SK-N-SH (cell line): ENCODE results near the gene LCE1D. TPM values are rescaled to one million over a fixed set of nuclear protein-coding genes. Genes with fewer than 3 reads are reported as not detected.

Experiments
- CTCF ChIA-PET: fragments of 300-600, 350-600 bp; formaldehyde crosslinking; extraction: SDS; loops from one replicate; lab custom pipeline; 2021; lab: Yijun Ruan, JAX
- POLR2A ChIA-PET: fragments of 350-600 bp; sonication (Branson Sonifier 250); formaldehyde crosslinking; extraction: SDS; loops from one replicate; lab custom pipeline; 2020; ENCODE audit warnings: antibody characterized with exemption, inconsistent platforms; lab: Yijun Ruan, JAX
- DNase-seq: peaks from one replicate; pipeline ENCODE4 v3.0.0; 2012
- H2AFZ ChIP-seq: fragments of 200-600 bp; sonication (generic); 2 replicates; pipeline ENCODE4 v1.8.1; 2016; ENCODE audit warnings: antibody characterized with exemption, mild to moderate bottlenecking, low read depth
- H3F3A ChIP-seq: fragments of 200-600 bp; sonication (generic); replicated peaks from 2 replicates; pipeline ENCODE3; 2016; ENCODE audit warnings: antibody characterized with exemption, mild to moderate bottlenecking; ENCODE audit not compliant: insufficient read depth
- H3K27ac ChIP-seq, 2 experiments: fragments of 200-500 bp in 1 of 2; fragments of 200-600 bp in 1 of 2; sonication (Bioruptor generic) in 1 of 2; sonication (generic), shearing (Covaris generic) in 1 of 2; 2 replicates each; pipeline versions ENCODE4 v1.5.1 to v1.6.1; 2014 to 2016; ENCODE audit warnings: low read depth in 2 of 2, inconsistent platforms in 1 of 2, low read length in 1 of 2, mild to moderate bottlenecking in 1 of 2, mixed read lengths in 1 of 2
- H3K27me3 ChIP-seq: fragments of 200-600 bp; sonication (generic), shearing (Covaris generic); 2 replicates; pipeline ENCODE4 v1.6.1; 2016; ENCODE audit warnings: mixed run types; ENCODE audit not compliant: insufficient read depth
- H3K36me3 ChIP-seq, 2 experiments: fragments of 200-500 bp in 1 of 2; fragments of 200-600 bp in 1 of 2; sonication (Bioruptor generic) in 1 of 2; sonication (generic) in 1 of 2; replicated peaks in 1 of 2; 2 replicates each; pipeline versions ENCODE3 to v1.5.1; 2014 to 2016; ENCODE audit warnings: low read length in 1 of 2, mild to moderate bottlenecking in 1 of 2; ENCODE audit not compliant: insufficient read depth in 2 of 2, control insufficient read depth in 1 of 2
- H3K4me1 ChIP-seq, 2 experiments: fragments of 200-500 bp in 1 of 2; fragments of 200-600 bp in 1 of 2; sonication (Bioruptor generic) in 1 of 2; sonication (generic), shearing (Covaris generic) in 1 of 2; 2 replicates each; pipeline versions ENCODE4 v1.5.1 to v1.6.1; 2014 to 2016; ENCODE audit warnings: low read depth in 1 of 2, low read length in 1 of 2, mixed run types in 1 of 2; ENCODE audit not compliant: insufficient read depth in 2 of 2, control insufficient read depth in 1 of 2
- H3K4me2 ChIP-seq: fragments of 200-600 bp; sonication (generic), shearing (Covaris generic); 2 replicates; pipeline ENCODE4 v1.6.1; 2017; ENCODE audit warnings: mixed run types
- H3K4me3 ChIP-seq, 2 experiments: fragments of 200-500 bp in 1 of 2; fragments of 200-600 bp in 1 of 2; sonication (Bioruptor generic) in 1 of 2; sonication (generic), shearing (Covaris generic) in 1 of 2; 2 replicates each; pipeline versions ENCODE4 v1.5.1 to v1.8.1; 2014 to 2016; ENCODE audit warnings: low read depth in 2 of 2, inconsistent platforms in 1 of 2, low read length in 1 of 2, mild to moderate bottlenecking in 1 of 2, mixed read lengths in 1 of 2, moderate library complexity in 1 of 2
- H3K79me2 ChIP-seq: fragments of 200-600 bp; sonication (generic); 2 replicates; pipeline ENCODE4 v1.8.1; 2017; ENCODE audit warnings: mild to moderate bottlenecking; ENCODE audit not compliant: insufficient read depth
- H3K9ac ChIP-seq: fragments of 200-600 bp; sonication (generic); 2 replicates; pipeline ENCODE4 v1.6.1; 2017; ENCODE audit warnings: mixed run types
- H3K9me2 ChIP-seq: fragments of 200-600 bp; sonication (generic); 2 replicates; pipeline ENCODE4 v1.6.1; 2017; ENCODE audit warnings: mixed run types
- H3K9me3 ChIP-seq: fragments of 200-600 bp; sonication (generic); 2 replicates; pipeline ENCODE4 v1.6.1; 2017; ENCODE audit warnings: mixed run types, mild to moderate bottlenecking, moderate library complexity
- H4K20me1 ChIP-seq: fragments of 200-600 bp; sonication (generic); 2 replicates; pipeline ENCODE4 v1.6.1; 2017; ENCODE audit warnings: mild to moderate bottlenecking, mixed run types; ENCODE audit not compliant: insufficient read depth
- ELF1 ChIP-seq: IDR thresholded peaks from 2 replicates; pipeline ENCODE4 v1.4.0; 2012
- EP300 ChIP-seq, 2 experiments: IDR thresholded peaks; 2 replicates each; pipeline versions ENCODE4 v1.4.0 to v1.6.1; 2012; ENCODE audit warnings: borderline replicate concordance in 1 of 2, low read depth in 1 of 2, low read length in 1 of 2
- EZH2phosphoT487 ChIP-seq: fragments of 200-600 bp; sonication (generic); IDR thresholded peaks from 2 replicates; pipeline ENCODE4 v1.6.1; 2017; ENCODE audit warnings: low read depth, mixed run types, mild to moderate bottlenecking, antibody characterized with exemption, moderate library complexity, borderline replicate concordance
- FOXM1 ChIP-seq: IDR thresholded peaks from 2 replicates; pipeline ENCODE4 v1.4.0; 2012; ENCODE audit warnings: low read depth, mild to moderate bottlenecking
- JUND ChIP-seq: IDR thresholded peaks from 2 replicates; pipeline ENCODE4 v1.4.0; 2012
- NFIC ChIP-seq: IDR thresholded peaks from 2 replicates; pipeline ENCODE4 v1.4.0; 2012; ENCODE audit warnings: borderline replicate concordance
- RAD21 ChIP-seq: IDR thresholded peaks from 2 replicates; pipeline ENCODE4 v1.6.1; 2012; ENCODE audit warnings: mild to moderate bottlenecking, low read length
- RFX5 ChIP-seq: IDR thresholded peaks from 2 replicates; pipeline ENCODE4 v1.6.1; 2012; ENCODE audit warnings: mild to moderate bottlenecking, improper control_type of control experiment, low read length
- RXRA ChIP-seq: IDR thresholded peaks from 2 replicates; pipeline ENCODE4 v1.4.0; 2012; ENCODE audit warnings: low read depth, mild to moderate bottlenecking, borderline replicate concordance
- SIN3A ChIP-seq: IDR thresholded peaks from 2 replicates; pipeline ENCODE4 v1.6.1; 2012; ENCODE audit warnings: low read depth, mild to moderate bottlenecking, low read length, moderate library complexity, borderline replicate concordance
- SMC3 ChIP-seq: IDR thresholded peaks from 2 replicates; pipeline ENCODE4 v1.6.1; 2012; ENCODE audit warnings: low read depth, low read length, improper control_type of control experiment
- WGBS: methylation state at CpG from one replicate; pipeline ENCODE4 v1.1.6; 2017; ENCODE audit warnings: low lambda C conversion rate; 5-methylcytosine and 5-hydroxymethylcytosine counted together
- polyA plus RNA-seq, 3 experiments: library from polyadenylated mRNA; depleted of rRNA; stranded (reverse); fragments of >200 nt; gene quantifications; 2 replicates each; pipeline ENCODE4 v1.2.3, GENCODE V29; 2012
- TF ChIP-seq, protein P1 (sequence below): IDR thresholded peaks from 2 replicates; pipeline ENCODE4; 2012
- TF ChIP-seq, protein P2 (sequence below): fragments of 150-350 bp; IDR thresholded peaks from 2 replicates; pipeline ENCODE4 v1.6.1; 2016; ENCODE audit warnings: mild to moderate bottlenecking, low read depth, low read length
- TF ChIP-seq, protein P3 (sequence below): IDR thresholded peaks from 2 replicates; pipeline ENCODE4 v1.4.0; 2012; ENCODE audit warnings: low read depth, borderline replicate concordance
- TF ChIP-seq, protein P4 (sequence below): fragments of 150-350 bp; IDR thresholded peaks from 2 replicates; pipeline ENCODE4 v1.6.1; 2017; ENCODE audit warnings: antibody characterized with exemption, low read length, low read depth, borderline replicate concordance

LCE1D gene
- polyA plus RNA-seq, 1 of the 3 experiments (the other 2 are of a cell fraction) = not detected

DNA sequence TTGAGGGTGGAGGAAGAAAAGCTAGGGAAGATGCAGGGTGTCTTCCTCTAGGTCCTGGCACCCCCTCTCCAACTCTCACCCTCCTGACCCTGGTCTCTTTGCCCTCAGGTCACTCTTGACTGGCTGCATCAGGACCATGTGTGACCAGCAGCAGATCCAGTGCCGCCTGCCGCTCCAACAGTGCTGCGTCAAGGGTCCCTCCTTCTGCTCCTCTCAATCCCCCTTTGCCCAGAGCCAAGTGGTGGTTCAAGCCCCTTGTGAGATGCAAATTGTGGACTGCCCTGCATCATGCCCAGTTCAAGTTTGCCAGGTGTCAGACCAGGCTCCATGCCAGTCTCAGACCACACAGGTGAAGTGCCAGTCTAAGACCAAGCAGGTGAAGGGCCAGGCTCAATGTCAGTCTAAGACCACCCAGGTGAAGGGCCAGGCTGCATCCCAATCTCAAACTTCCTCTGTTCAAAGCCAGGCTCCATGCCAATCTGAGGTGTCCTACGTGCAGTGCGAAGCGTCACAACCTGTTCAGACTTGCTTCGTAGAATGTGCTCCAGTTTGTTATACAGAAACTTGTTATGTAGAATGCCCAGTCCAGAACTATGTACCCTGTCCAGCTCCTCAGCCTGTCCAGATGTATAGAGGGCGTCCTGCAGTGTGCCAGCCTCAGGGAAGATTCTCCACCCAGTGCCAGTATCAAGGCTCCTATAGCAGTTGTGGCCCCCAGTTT is 36.9 kb upstream of the LCE1D start:
- ChIA-PET CTCF (no interaction called here), POLR2A (no interaction called here)
- H2AFZ ChIP-seq = no peak overlapping the region
- no peak overlapping the region for H3K4me2 ChIP-seq
- H3K9ac ChIP-seq = no peak overlapping the region
- H3K4me1 ChIP-seq = no peaks in the 10 kb centered on the region
- no peaks in the 10 kb centered on the region for H4K20me1 ChIP-seq
- no peak overlapping the region for H3K27ac ChIP-seq
- no peaks in the 10 kb centered on the region for H3K36me3 ChIP-seq
- no peaks in the 10 kb centered on the region for H3K79me2 ChIP-seq
- no peak overlapping the region for H3K4me3 ChIP-seq
- no peaks in the 10 kb centered on the region for H3F3A ChIP-seq
- H3K9me3 ChIP-seq = no peaks in the 10 kb centered on the region
- no peaks in the 10 kb centered on the region for H3K9me2 ChIP-seq
- DNase-seq = no peak
- TF ChIP-seq ELF1 = no peak
- no peak for TF ChIP-seq NFIC
- no peak for TF ChIP-seq EP300 (IDR thresholded peaks at IDR 0.05; ENCODE audit: borderline replicate concordance in 1 of 2, low read depth in 1 of 2, low read length in 1 of 2)
- TF ChIP-seq, protein P1, sequence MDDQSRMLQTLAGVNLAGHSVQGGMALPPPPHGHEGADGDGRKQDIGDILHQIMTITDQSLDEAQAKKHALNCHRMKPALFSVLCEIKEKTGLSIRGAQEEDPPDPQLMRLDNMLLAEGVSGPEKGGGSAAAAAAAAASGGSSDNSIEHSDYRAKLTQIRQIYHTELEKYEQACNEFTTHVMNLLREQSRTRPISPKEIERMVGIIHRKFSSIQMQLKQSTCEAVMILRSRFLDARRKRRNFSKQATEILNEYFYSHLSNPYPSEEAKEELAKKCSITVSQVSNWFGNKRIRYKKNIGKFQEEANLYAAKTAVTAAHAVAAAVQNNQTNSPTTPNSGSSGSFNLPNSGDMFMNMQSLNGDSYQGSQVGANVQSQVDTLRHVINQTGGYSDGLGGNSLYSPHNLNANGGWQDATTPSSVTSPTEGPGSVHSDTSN = no peak
- TF ChIP-seq EZH2phosphoT487 = no peak
- no peak for TF ChIP-seq JUND
- TF ChIP-seq, protein P2, sequence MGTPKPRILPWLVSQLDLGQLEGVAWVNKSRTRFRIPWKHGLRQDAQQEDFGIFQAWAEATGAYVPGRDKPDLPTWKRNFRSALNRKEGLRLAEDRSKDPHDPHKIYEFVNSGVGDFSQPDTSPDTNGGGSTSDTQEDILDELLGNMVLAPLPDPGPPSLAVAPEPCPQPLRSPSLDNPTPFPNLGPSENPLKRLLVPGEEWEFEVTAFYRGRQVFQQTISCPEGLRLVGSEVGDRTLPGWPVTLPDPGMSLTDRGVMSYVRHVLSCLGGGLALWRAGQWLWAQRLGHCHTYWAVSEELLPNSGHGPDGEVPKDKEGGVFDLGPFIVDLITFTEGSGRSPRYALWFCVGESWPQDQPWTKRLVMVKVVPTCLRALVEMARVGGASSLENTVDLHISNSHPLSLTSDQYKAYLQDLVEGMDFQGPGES = no peak
- no peak for TF ChIP-seq RXRA
- TF ChIP-seq RFX5 = no peak
- no peak for TF ChIP-seq RAD21
- TF ChIP-seq SIN3A = no peak
- TF ChIP-seq, protein P3, sequence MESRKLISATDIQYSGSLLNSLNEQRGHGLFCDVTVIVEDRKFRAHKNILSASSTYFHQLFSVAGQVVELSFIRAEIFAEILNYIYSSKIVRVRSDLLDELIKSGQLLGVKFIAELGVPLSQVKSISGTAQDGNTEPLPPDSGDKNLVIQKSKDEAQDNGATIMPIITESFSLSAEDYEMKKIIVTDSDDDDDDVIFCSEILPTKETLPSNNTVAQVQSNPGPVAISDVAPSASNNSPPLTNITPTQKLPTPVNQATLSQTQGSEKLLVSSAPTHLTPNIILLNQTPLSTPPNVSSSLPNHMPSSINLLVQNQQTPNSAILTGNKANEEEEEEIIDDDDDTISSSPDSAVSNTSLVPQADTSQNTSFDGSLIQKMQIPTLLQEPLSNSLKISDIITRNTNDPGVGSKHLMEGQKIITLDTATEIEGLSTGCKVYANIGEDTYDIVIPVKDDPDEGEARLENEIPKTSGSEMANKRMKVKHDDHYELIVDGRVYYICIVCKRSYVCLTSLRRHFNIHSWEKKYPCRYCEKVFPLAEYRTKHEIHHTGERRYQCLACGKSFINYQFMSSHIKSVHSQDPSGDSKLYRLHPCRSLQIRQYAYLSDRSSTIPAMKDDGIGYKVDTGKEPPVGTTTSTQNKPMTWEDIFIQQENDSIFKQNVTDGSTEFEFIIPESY = no peak
- TF ChIP-seq, protein P4, sequence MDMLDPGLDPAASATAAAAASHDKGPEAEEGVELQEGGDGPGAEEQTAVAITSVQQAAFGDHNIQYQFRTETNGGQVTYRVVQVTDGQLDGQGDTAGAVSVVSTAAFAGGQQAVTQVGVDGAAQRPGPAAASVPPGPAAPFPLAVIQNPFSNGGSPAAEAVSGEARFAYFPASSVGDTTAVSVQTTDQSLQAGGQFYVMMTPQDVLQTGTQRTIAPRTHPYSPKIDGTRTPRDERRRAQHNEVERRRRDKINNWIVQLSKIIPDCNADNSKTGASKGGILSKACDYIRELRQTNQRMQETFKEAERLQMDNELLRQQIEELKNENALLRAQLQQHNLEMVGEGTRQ = no peak
- TF ChIP-seq SMC3 = no peak
- no peak for TF ChIP-seq FOXM1
- peaks cover 28% of the 10 kb centered on the region; the same call in 1 of the 2 replicates for H3K27me3 ChIP-seq
- 4% methylated on average over 5 of the region's 8 CpGs for WGBS
